OCI-LY7 (cell line): ENCODE measurements around the gene MBL2. TPM values are rescaled to one million over a fixed set of nuclear protein-coding genes. Genes with fewer than 3 reads are reported as not detected.

Experiments
- BruUV-seq: library from RNA; stranded (reverse); fragments of 400-500 nt; replicated peaks from 2 replicates; lab custom pipeline; 2021; lab: Mats Ljungman, UMichigan
- CTCF ChIA-PET: fragments of 300-600 bp; sonication (Branson Sonifier 250); formaldehyde crosslinking; loops from one replicate; lab custom pipeline; 2022; ENCODE audit warnings: antibody characterized with exemption; ENCODE audit not compliant: unreplicated experiment; lab: Charles Lee
- POLR2A ChIA-PET: fragments of 300-600 bp; sonication (Branson Sonifier 250); formaldehyde crosslinking; loops from one replicate; lab custom pipeline; 2022; ENCODE audit warnings: antibody characterized with exemption; lab: Charles Lee
- DNase-seq: peaks from one replicate; pipeline ENCODE4 v3.0.0-alpha.2; 2015; ENCODE audit warnings: low spot score
- H2AFZ ChIP-seq: fragments of 200-600 bp; sonication (generic), shearing (Covaris generic); 2 replicates; pipeline ENCODE4 v1.6.1; 2014; ENCODE audit warnings: mild to moderate bottlenecking, antibody characterized with exemption, low read length, moderate library complexity
- H3K27ac ChIP-seq: fragments of 200-600 bp; sonication (generic); 2 replicates; pipeline ENCODE4 v1.5.1; 2014; ENCODE audit warnings: mixed run types, low read depth, mild to moderate bottlenecking, moderate library complexity, low read length, inconsistent platforms; ENCODE audit not compliant: poor library complexity, severe bottlenecking
- H3K36me3 ChIP-seq: fragments of 200-600 bp; sonication (generic); 2 replicates; pipeline ENCODE4 v1.6.1; 2014; ENCODE audit warnings: mild to moderate bottlenecking, antibody characterized with exemption, low read length, moderate library complexity, mixed read lengths; ENCODE audit not compliant: insufficient read depth
- H3K4me1 ChIP-seq: fragments of 200-600 bp; sonication (generic); 2 replicates; pipeline ENCODE4 v1.5.1; 2014; ENCODE audit warnings: mild to moderate bottlenecking, low read length; ENCODE audit not compliant: insufficient read depth, poor library complexity, severe bottlenecking
- H3K4me2 ChIP-seq: fragments of 200-600 bp; sonication (generic); 2 replicates; pipeline ENCODE4 v1.6.1; 2014; ENCODE audit warnings: mild to moderate bottlenecking, low read length
- H3K4me3 ChIP-seq: fragments of 200-600 bp; sonication (generic); 2 replicates; pipeline ENCODE4 v1.5.1; 2014; ENCODE audit warnings: mild to moderate bottlenecking, low read depth, low read length; ENCODE audit not compliant: poor library complexity, severe bottlenecking
- H3K79me2 ChIP-seq: fragments of 200-600 bp; sonication (generic); 2 replicates; pipeline ENCODE4 v1.6.1; 2016; ENCODE audit warnings: low read depth, mild to moderate bottlenecking, low read length, moderate library complexity, mixed read lengths; ENCODE audit not compliant: insufficient read depth
- H3K9me2 ChIP-seq: fragments of 200-600 bp; sonication (generic); 2 replicates; pipeline ENCODE4 v1.6.1; 2016; ENCODE audit warnings: mild to moderate bottlenecking, low read length, mixed read lengths; ENCODE audit not compliant: insufficient read depth
- H3K9me3 ChIP-seq: fragments of 200-600 bp; sonication (generic); 2 replicates; pipeline ENCODE4 v1.6.1; 2014; ENCODE audit warnings: mild to moderate bottlenecking, mixed run types, low read length, mixed read lengths
- H4K20me1 ChIP-seq: fragments of 200-600 bp; sonication (generic); 2 replicates; pipeline ENCODE4 v1.6.1; 2014; ENCODE audit warnings: mild to moderate bottlenecking, antibody characterized with exemption, low read length, moderate library complexity, mixed read lengths; ENCODE audit not compliant: insufficient read depth
- CTCF ChIP-seq: fragments of 200-600 bp; sonication (generic); conservative IDR thresholded peaks from 2 replicates; pipeline ENCODE4 v1.5.1; 2014; ENCODE audit warnings: mild to moderate bottlenecking, antibody characterized with exemption, low read length, moderate library complexity, mixed read lengths
- EZH2phosphoT487 ChIP-seq: fragments of 200-600 bp; sonication (generic); IDR thresholded peaks from 2 replicates; pipeline ENCODE4 v1.6.1; 2018; ENCODE audit warnings: low read depth, borderline replicate concordance, mild to moderate bottlenecking, mixed run types, antibody characterized with exemption, low read length, moderate library complexity, mixed read lengths
- intact Hi-C: fragments of 100-400 bp; cut with micrococcal nuclease; formaldehyde crosslinking; loops from one replicate; pipeline ENCODE4 v1.10.0; 2022; ENCODE audit not compliant: unreplicated experiment
- total RNA-seq, 2 experiments: library from RNA; depleted of rRNA in 1 of 2; stranded (reverse); fragments of >200 nt in 1 of 2; shearing (Covaris generic) in 1 of 2; gene quantifications; 2 replicates each; pipeline ENCODE4 v1.2.3, GENCODE V29; 2014 to 2022

MBL2 gene
- total RNA-seq, 2 experiments from 2014 or later, result not detected

- Histone ChIP-seq H3K4me3 (no peak overlapping the region), H4K20me1 (no peaks in the 10 kb centered on the region), H2AFZ (no peak overlapping the region), H3K36me3 (no peaks in the 10 kb centered on the region), H3K4me2 (no peak overlapping the region), H3K4me1 (no peaks in the 10 kb centered on the region), H3K27ac (no peak overlapping the region), H3K79me2 (no peaks in the 10 kb centered on the region), H3K9me2 (no peaks in the 10 kb centered on the region), H3K9me3 (no peaks in the 10 kb centered on the region)
- no peak for TF ChIP-seq EZH2phosphoT487
- peak; percentile 37; the same call in 1 of the 2 replicates for TF ChIP-seq CTCF
- CTCF ChIA-PET, result no interaction called here
- POLR2A ChIA-PET, result interaction anchor here (0.5 kb wide), 1 partner anchor 1062 kb away, joined by 4 read pairs; no protein-coding TSS in a partner anchor
- intact Hi-C loops, result no loop called here
- no TSS peak for BruUV-seq
- DNase-seq, result no peak
Observed at GRCh38 chr10:52746169-52746568, 26.4 kb downstream of the MBL2 start.

- Histone ChIP-seq H2AFZ (no peak overlapping the region), H4K20me1 (no peaks in the 10 kb centered on the region), H3K79me2 (no peaks in the 10 kb centered on the region), H3K27ac (no peak overlapping the region), H3K36me3 (no peaks in the 10 kb centered on the region), H3K9me2 (no peaks in the 10 kb centered on the region), H3K4me3 (no peak overlapping the region), H3K4me2 (no peak overlapping the region), H3K4me1 (no peaks in the 10 kb centered on the region), H3K9me3 (no peaks in the 10 kb centered on the region)
- intact Hi-C loops, result no loop called here
- POLR2A ChIA-PET, result no interaction called here
- BruUV-seq, result no TSS peak
- CTCF ChIA-PET, result interaction anchor here (0.6 kb wide), 1 partner anchor 115 kb away, joined by 3 read pairs; no protein-coding TSS in a partner anchor
- no peak for TF ChIP-seq CTCF
- TF ChIP-seq EZH2phosphoT487, result no peak
- DNase-seq, result no peak
Observed at GRCh38 chr10:52744057-52744805, 28.4 kb downstream of the MBL2 start.

- Histone ChIP-seq H3K27ac (no peak overlapping the region), H3K36me3 (no peaks in the 10 kb centered on the region), H3K4me1 (no peaks in the 10 kb centered on the region), H3K9me3 (no peaks in the 10 kb centered on the region), H3K4me3 (no peak overlapping the region), H3K4me2 (no peak overlapping the region), H2AFZ (no peak overlapping the region), H3K9me2 (no peaks in the 10 kb centered on the region), H3K79me2 (no peaks in the 10 kb centered on the region), H4K20me1 (no peaks in the 10 kb centered on the region)
- ChIA-PET POLR2A (no interaction called here), CTCF (no interaction called here)
- BruUV-seq, result no TSS peak
- intact Hi-C loops, result no loop called here
- no peak for DNase-seq
- no peak for TF ChIP-seq CTCF
- TF ChIP-seq EZH2phosphoT487, result no peak
Observed at GRCh38 chr10:52742731-52743130, 29.9 kb downstream of the MBL2 start.
